ENCODE measurements around the gene PREX1. TPM values are rescaled to one million over a fixed set of nuclear protein-coding genes. Genes with fewer than 3 reads are reported as not detected.

Gene PREX1
- total RNA-seq, 4 donors from 2014 or later = 29.7 to 56.3 (median 46.6) TPM

GRCh38 chr20:48711044-48711428 is 116.8 kb downstream of the PREX1 start:
- TF ChIP-seq, protein P1, sequence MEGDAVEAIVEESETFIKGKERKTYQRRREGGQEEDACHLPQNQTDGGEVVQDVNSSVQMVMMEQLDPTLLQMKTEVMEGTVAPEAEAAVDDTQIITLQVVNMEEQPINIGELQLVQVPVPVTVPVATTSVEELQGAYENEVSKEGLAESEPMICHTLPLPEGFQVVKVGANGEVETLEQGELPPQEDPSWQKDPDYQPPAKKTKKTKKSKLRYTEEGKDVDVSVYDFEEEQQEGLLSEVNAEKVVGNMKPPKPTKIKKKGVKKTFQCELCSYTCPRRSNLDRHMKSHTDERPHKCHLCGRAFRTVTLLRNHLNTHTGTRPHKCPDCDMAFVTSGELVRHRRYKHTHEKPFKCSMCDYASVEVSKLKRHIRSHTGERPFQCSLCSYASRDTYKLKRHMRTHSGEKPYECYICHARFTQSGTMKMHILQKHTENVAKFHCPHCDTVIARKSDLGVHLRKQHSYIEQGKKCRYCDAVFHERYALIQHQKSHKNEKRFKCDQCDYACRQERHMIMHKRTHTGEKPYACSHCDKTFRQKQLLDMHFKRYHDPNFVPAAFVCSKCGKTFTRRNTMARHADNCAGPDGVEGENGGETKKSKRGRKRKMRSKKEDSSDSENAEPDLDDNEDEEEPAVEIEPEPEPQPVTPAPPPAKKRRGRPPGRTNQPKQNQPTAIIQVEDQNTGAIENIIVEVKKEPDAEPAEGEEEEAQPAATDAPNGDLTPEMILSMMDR (IDR thresholded peaks at IDR 0.05; ENCODE audit: low read depth) = no peak

- TF ChIP-seq, protein P1 (IDR thresholded peaks at IDR 0.05; ENCODE audit: low read depth) = no peak
Measured at GRCh38 chr20:48710341-48711043, 117.3 kb downstream of the PREX1 start.

DNA sequence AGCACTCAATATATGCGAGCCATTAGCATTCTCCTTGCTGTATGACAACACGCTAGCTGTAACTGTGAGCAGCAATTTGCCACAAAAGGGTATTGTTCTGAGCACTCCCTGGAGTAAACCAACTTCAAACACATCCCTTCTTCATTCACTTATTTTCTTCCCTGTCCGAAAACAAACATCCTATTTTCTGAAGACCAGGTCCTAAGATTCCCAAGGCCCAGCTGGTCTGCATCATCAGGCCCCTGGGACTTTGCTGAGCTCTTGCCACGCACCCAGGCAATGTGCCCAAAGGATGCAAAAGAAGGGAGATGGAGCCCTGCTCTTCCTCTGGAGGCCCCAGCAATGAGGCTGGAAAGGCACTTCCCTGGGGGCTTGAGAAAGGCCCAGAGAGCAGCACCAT is 118.1 kb downstream of the PREX1 start:
- TF ChIP-seq, protein P1 (IDR thresholded peaks at IDR 0.05; ENCODE audit: low read depth) = no peak

DNA sequence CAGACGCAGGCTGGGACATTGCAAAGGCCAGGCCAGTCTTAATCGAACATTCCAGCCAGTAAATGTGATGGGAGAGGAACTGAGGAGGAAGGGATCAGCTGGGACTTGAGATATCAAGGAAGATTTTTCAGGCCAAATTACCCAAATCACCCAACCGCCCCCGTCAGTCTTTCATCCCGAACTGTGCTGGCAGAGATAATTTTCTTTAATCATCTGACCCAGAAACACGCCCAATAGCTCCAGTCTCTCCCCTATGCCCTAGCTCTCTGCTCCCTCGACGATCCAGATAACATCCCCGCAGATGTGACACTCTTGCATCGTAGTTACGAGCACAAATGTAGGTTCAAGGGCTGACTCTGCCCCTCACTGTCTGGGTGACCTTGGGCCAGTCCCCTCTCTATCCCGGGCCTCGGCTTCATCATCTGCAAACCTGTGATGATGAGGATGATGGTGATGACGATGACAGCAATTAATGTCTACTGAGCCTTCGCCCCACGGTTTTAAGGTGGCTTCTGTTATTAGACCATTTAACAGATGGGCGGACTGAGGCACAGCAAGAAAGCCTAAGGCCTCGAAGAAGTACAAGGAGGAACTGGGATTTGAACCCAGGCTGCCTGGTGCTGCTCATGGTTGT is 118.6 kb downstream of the PREX1 start:
- TF ChIP-seq, protein P1 (IDR thresholded peaks at IDR 0.05; ENCODE audit: low read depth) = no peak

DNA sequence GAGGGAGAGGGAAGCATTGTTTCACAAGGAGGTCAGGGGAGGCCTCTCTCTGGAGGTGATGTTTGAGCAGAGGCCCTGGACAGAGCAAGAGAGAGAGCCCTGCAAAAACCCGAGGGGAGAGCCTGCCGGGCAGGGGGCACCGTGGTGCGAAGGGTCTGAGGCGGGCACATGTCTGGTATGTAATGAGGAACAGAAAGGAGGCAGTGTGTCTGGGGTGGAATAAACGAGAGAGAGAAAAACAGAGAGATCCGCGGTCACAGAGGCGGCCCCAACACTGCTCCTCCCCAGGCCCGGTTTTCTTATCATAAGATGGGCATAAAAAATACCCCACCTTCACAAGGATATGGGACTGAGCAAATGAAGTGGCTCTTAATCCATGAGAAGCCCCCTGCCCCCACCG is 119.2 kb downstream of the PREX1 start:
- TF ChIP-seq, protein P1 (IDR thresholded peaks at IDR 0.05; ENCODE audit: low read depth) = no peak

GRCh38 chr20:48708116-48708515 is 119.7 kb downstream of the PREX1 start:
- TF ChIP-seq, protein P1 (IDR thresholded peaks at IDR 0.05; ENCODE audit: low read depth) = no peak

DNA sequence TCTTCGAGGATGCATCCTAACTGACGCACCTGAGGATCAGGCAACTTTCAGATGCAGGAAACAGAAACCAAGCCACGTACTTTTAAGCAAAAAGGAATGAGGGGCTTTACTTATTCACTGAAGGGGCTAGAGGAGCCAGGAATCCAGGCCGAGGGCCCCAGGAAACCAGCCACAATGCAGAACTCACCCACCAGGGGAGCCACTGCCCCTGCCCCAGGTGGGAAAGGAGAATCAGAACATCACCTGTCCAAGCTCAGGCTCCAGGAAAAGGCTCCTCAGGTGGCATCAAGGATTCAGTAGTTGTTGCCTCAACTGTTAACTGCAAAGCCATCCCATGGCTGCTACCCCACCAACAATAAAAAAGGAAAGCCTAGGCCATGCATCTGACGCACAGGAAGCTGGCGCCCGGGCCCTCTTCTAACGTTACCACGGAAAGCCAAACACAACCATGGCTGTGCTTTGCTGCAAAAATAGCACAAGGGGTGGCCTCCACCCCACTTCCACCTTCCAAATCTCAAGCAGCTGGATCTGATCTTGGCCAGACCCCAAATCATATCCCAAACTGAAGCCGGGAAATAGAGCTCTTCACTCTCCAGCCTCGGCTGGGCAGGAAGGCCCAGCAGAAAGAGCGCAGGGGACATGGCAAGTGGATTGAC is 121.0 kb downstream of the PREX1 start:
- TF ChIP-seq, protein P1 (IDR thresholded peaks at IDR 0.05; ENCODE audit: low read depth) = no peak

All from subcutaneous adipose tissue (tissue), 4 donors.